Measurements from ENCODE around the gene ATF2.
A peak's percentile ranks its signal among the peaks of the same experiment; 100 is the strongest.

Gene ATF2

GRCh38 chr2:175167792-175168563 lies at the start of gene ATF2:
TSS of gene ATF2 (minus strand) at chr2:175168203. CDS start at chr2:175136443, 31,760 bp downstream.
- peak; percentile 93 for DNase-seq (ENCODE audit: low read depth)

GRCh38 chr2:175207741-175208438 lies 39.9 kb upstream of the ATF2 start:
- no peak for DNase-seq (ENCODE audit: low read depth)

- DNase-seq (ENCODE audit: low read depth), result no peak
Measured at GRCh38 chr2:175206866-175207265, 38.9 kb upstream of the ATF2 start.

- no peak for DNase-seq (ENCODE audit: low read depth)
Measured at GRCh38 chr2:175205523-175205922, 37.5 kb upstream of the ATF2 start.

- peak; percentile 20 for DNase-seq (ENCODE audit: low read depth)
Measured at GRCh38 chr2:175203621-175204496, 35.9 kb upstream of the ATF2 start.

- no peak for DNase-seq (ENCODE audit: low read depth)
Measured at GRCh38 chr2:175195012-175195411, 27.0 kb upstream of the ATF2 start.

- DNase-seq (ENCODE audit: low read depth), result no peak
Measured at GRCh38 chr2:175188761-175189160, 20.8 kb upstream of the ATF2 start.

- DNase-seq (ENCODE audit: low read depth), result no peak
Measured at GRCh38 chr2:175187378-175187777, 19.4 kb upstream of the ATF2 start.

GRCh38 chr2:175183674-175184073 lies 15.7 kb upstream of the ATF2 start:
- no peak for DNase-seq (ENCODE audit: low read depth)

GRCh38 chr2:175181877-175182308 lies 13.9 kb upstream of the ATF2 start:
- DNase-seq (ENCODE audit: low read depth), result no peak

GRCh38 chr2:175181104-175181876 lies 13.3 kb upstream of the ATF2 start, which contains the start of gene ATP5MC3:
TSS of gene ATP5MC3 (minus strand) at chr2:175181710. CDS start at chr2:175181393, 317 bp downstream.
- DNase-seq (ENCODE audit: low read depth), result peak; percentile 87

GRCh38 chr2:175180701-175181103 lies 12.7 kb upstream of the ATF2 start:
- DNase-seq (ENCODE audit: low read depth), result peak; percentile 23

- no peak for DNase-seq (ENCODE audit: low read depth)
Measured at GRCh38 chr2:175176624-175177023, 8.6 kb upstream of the ATF2 start.

- DNase-seq (ENCODE audit: low read depth), result no peak
Measured at GRCh38 chr2:175175896-175176295, 7.9 kb upstream of the ATF2 start.

GRCh38 chr2:175175320-175175719 lies 7.3 kb upstream of the ATF2 start:
- no peak for DNase-seq (ENCODE audit: low read depth)

- no peak for DNase-seq (ENCODE audit: low read depth)
Measured at GRCh38 chr2:175170659-175171304, 2.8 kb upstream of the ATF2 start.

- no peak for DNase-seq (ENCODE audit: low read depth)
Measured at GRCh38 chr2:175169191-175169590, 1.2 kb upstream of the ATF2 start.

GRCh38 chr2:175168564-175168945 lies 552 bp upstream of the ATF2 start:
- no peak for DNase-seq (ENCODE audit: low read depth)

GRCh38 chr2:175167076-175167791 lies 769 bp downstream of the ATF2 start:
- peak; percentile 4 for DNase-seq (ENCODE audit: low read depth)

GRCh38 chr2:175166216-175166824 lies 1.7 kb downstream of the ATF2 start:
- no peak for DNase-seq (ENCODE audit: low read depth)
